ACC112 (cell line): ENCODE data around the gene PRDM16.

Source experiments
- H2AFZ ChIP-seq: fragments of 200-600 bp; sonication (generic); one replicate; pipeline ENCODE4 v1.6.0; 2017; ENCODE audit warnings: antibody characterized with exemption, low read length; ENCODE audit not compliant: unreplicated experiment
- H3K27ac ChIP-seq: fragments of 200-600 bp; sonication (generic); 2 replicates; pipeline ENCODE4 v1.5.1; 2014; ENCODE audit warnings: low read depth, mild to moderate bottlenecking, antibody characterized with exemption, low read length, moderate library complexity
- H3K27me3 ChIP-seq: fragments of 200-600 bp; sonication (generic); 2 replicates; pipeline ENCODE4 v1.6.1; 2014; ENCODE audit warnings: mild to moderate bottlenecking, antibody characterized with exemption, low read length, moderate library complexity, mixed read lengths; ENCODE audit not compliant: insufficient read depth
- H3K36me3 ChIP-seq: fragments of 200-600 bp; sonication (generic); 2 replicates; pipeline ENCODE4 v1.6.1; 2016; ENCODE audit warnings: mild to moderate bottlenecking, antibody characterized with exemption, low read length, moderate library complexity, mixed read lengths; ENCODE audit not compliant: insufficient read depth
- H3K4me1 ChIP-seq: fragments of 200-600 bp; sonication (generic); one replicate; pipeline ENCODE4 v1.6.1; 2016; ENCODE audit warnings: low read length, mixed read lengths; ENCODE audit not compliant: insufficient read depth, unreplicated experiment, control insufficient read depth
- H3K4me3 ChIP-seq: fragments of 200-600 bp; sonication (generic); 2 replicates; pipeline ENCODE4 v1.5.1; 2014; ENCODE audit warnings: mild to moderate bottlenecking, low read depth, low read length
- H3K79me2 ChIP-seq: fragments of 200-600 bp; sonication (generic); one replicate; pipeline ENCODE4 v1.6.0; 2016; ENCODE audit warnings: low read length; ENCODE audit not compliant: control insufficient read depth, unreplicated experiment, insufficient read depth

Gene PRDM16

GRCh38 chr1:3175486-3175885 is 106.5 kb downstream of the PRDM16 start:
- Histone ChIP-seq H3K79me2 (no peaks in the 10 kb centered on the region), H3K36me3 (no peaks in the 10 kb centered on the region), H3K27ac (no peak overlapping the region), H3K4me3 (no peak overlapping the region), H2AFZ (no peak overlapping the region), H3K27me3 (no peaks in the 10 kb centered on the region), H3K4me1 (peaks cover 11% of the 10 kb centered on the region)

- Histone ChIP-seq H3K4me3 (no peak overlapping the region), H3K36me3 (no peaks in the 10 kb centered on the region), H3K27me3 (no peaks in the 10 kb centered on the region), H3K4me1 (peaks cover 11% of the 10 kb centered on the region), H3K27ac (no peak overlapping the region), H2AFZ (no peak overlapping the region), H3K79me2 (no peaks in the 10 kb centered on the region)
Observed at GRCh38 chr1:3176028-3176427, 107.0 kb downstream of the PRDM16 start.

- Histone ChIP-seq H2AFZ (no peak overlapping the region), H3K4me1 (peaks cover 11% of the 10 kb centered on the region), H3K27ac (no peak overlapping the region), H3K4me3 (no peak overlapping the region), H3K27me3 (no peaks in the 10 kb centered on the region), H3K36me3 (no peaks in the 10 kb centered on the region), H3K79me2 (no peaks in the 10 kb centered on the region)
Observed at GRCh38 chr1:3176820-3177219, 107.8 kb downstream of the PRDM16 start.

GRCh38 chr1:3178279-3178678 is 109.3 kb downstream of the PRDM16 start:
- Histone ChIP-seq H3K4me3 (no peak overlapping the region), H3K27me3 (no peaks in the 10 kb centered on the region), H3K4me1 (peaks cover 11% of the 10 kb centered on the region), H2AFZ (no peak overlapping the region), H3K79me2 (no peaks in the 10 kb centered on the region), H3K36me3 (no peaks in the 10 kb centered on the region), H3K27ac (no peak overlapping the region)

GRCh38 chr1:3179471-3179870 is 110.5 kb downstream of the PRDM16 start:
- Histone ChIP-seq H3K36me3 (no peaks in the 10 kb centered on the region), H2AFZ (no peak overlapping the region), H3K4me1 (peaks cover 8% of the 10 kb centered on the region), H3K27ac (no peak overlapping the region), H3K79me2 (no peaks in the 10 kb centered on the region), H3K27me3 (no peaks in the 10 kb centered on the region), H3K4me3 (no peak overlapping the region)

GRCh38 chr1:3180915-3181314 is 111.9 kb downstream of the PRDM16 start:
- H3K27me3 ChIP-seq: no peaks in the 10 kb centered on the region
- H3K36me3 ChIP-seq: no peaks in the 10 kb centered on the region
- H3K4me1 ChIP-seq: no peaks in the 10 kb centered on the region
- H3K79me2 ChIP-seq: no peaks in the 10 kb centered on the region
- no peak overlapping the region for H2AFZ ChIP-seq
- H3K4me3 ChIP-seq: no peak overlapping the region
- no peak overlapping the region for H3K27ac ChIP-seq

- H3K4me1 ChIP-seq: no peaks in the 10 kb centered on the region
- no peaks in the 10 kb centered on the region for H3K36me3 ChIP-seq
- no peaks in the 10 kb centered on the region for H3K79me2 ChIP-seq
- H3K4me3 ChIP-seq: no peak overlapping the region
- no peaks in the 10 kb centered on the region for H3K27me3 ChIP-seq
- no peak overlapping the region for H3K27ac ChIP-seq
- no peak overlapping the region for H2AFZ ChIP-seq
Observed at GRCh38 chr1:3181956-3182355, 113.0 kb downstream of the PRDM16 start.

- H3K36me3 ChIP-seq: no peaks in the 10 kb centered on the region
- no peak overlapping the region for H3K4me3 ChIP-seq
- H3K4me1 ChIP-seq: no peaks in the 10 kb centered on the region
- no peak overlapping the region for H3K27ac ChIP-seq
- no peaks in the 10 kb centered on the region for H3K79me2 ChIP-seq
- no peak overlapping the region for H2AFZ ChIP-seq
- no peaks in the 10 kb centered on the region for H3K27me3 ChIP-seq
Observed at GRCh38 chr1:3183411-3183810, 114.4 kb downstream of the PRDM16 start.

GRCh38 chr1:3183813-3184212 is 114.8 kb downstream of the PRDM16 start:
- Histone ChIP-seq H3K79me2 (no peaks in the 10 kb centered on the region), H3K4me3 (no peak overlapping the region), H3K27me3 (no peaks in the 10 kb centered on the region), H3K36me3 (no peaks in the 10 kb centered on the region), H3K4me1 (no peaks in the 10 kb centered on the region), H2AFZ (no peak overlapping the region), H3K27ac (no peak overlapping the region)

GRCh38 chr1:3184666-3185065 is 115.7 kb downstream of the PRDM16 start:
- Histone ChIP-seq H3K36me3 (no peaks in the 10 kb centered on the region), H3K27me3 (no peaks in the 10 kb centered on the region), H3K4me1 (no peaks in the 10 kb centered on the region), H2AFZ (no peak overlapping the region), H3K27ac (no peak overlapping the region), H3K4me3 (no peak overlapping the region), H3K79me2 (no peaks in the 10 kb centered on the region)

- Histone ChIP-seq H3K4me3 (no peak overlapping the region), H3K27me3 (no peaks in the 10 kb centered on the region), H3K79me2 (no peaks in the 10 kb centered on the region), H3K27ac (no peak overlapping the region), H2AFZ (no peak overlapping the region), H3K4me1 (no peaks in the 10 kb centered on the region), H3K36me3 (no peaks in the 10 kb centered on the region)
Observed at GRCh38 chr1:3185896-3186525, 117.0 kb downstream of the PRDM16 start.
